Esophagus muscularis mucosa (tissue), 4 donors: Measurements from ENCODE around the gene CPSF4.

Experiments
- EP300 ChIP-seq: sonication (generic); formaldehyde crosslinking; IDR thresholded peaks from one replicate; pipeline ENCODE4 v1.6.1; 2017; ENCODE audit warnings: antibody characterized with exemption
- POLR2A ChIP-seq: fragments of 450-650 bp; IDR thresholded peaks from one replicate; pipeline ENCODE4 v1.6.1; 2017; ENCODE audit warnings: antibody characterized with exemption, moderate library complexity, mild to moderate bottlenecking, low read depth
- POLR2AphosphoS5 ChIP-seq, 2 donors: sonication (generic); formaldehyde crosslinking; IDR thresholded peaks; one replicate each; pipeline ENCODE4 v1.6.1; 2017; ENCODE audit warnings: antibody characterized with exemption in 2 of 2
- TF ChIP-seq, protein P1 (sequence below), 3 experiments: fragments of 200-600 bp in 2 of 3; fragments of 450-650 bp in 1 of 3; sonication (generic) in 2 of 3; IDR thresholded peaks; one replicate each; pipeline ENCODE4 v1.5.1; 2017 to 2019; ENCODE audit warnings: antibody characterized with exemption in 3 of 3, mild to moderate bottlenecking in 2 of 3, moderate library complexity in 1 of 3

DNA sequence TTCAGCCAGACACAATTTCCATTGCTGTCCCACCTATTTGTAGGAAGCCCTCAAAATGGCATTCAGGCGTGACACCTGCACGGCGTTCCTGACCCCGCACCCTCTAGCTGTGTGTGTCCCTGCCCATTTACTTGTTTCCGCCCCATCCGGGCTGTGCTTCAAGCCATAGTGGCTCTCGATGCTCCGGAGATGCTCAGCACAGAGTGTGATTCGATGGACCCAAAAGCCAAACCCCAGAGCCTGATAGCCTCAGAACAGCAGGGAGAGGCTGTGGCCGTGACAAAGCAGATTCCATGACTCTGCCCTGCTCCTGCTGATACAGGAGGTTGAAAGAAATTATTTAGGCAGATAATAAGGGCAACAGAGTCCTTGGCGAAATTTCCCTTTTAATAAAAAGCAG is 16.6 kb upstream of the CPSF4 start:
- TF ChIP-seq, protein P1, sequence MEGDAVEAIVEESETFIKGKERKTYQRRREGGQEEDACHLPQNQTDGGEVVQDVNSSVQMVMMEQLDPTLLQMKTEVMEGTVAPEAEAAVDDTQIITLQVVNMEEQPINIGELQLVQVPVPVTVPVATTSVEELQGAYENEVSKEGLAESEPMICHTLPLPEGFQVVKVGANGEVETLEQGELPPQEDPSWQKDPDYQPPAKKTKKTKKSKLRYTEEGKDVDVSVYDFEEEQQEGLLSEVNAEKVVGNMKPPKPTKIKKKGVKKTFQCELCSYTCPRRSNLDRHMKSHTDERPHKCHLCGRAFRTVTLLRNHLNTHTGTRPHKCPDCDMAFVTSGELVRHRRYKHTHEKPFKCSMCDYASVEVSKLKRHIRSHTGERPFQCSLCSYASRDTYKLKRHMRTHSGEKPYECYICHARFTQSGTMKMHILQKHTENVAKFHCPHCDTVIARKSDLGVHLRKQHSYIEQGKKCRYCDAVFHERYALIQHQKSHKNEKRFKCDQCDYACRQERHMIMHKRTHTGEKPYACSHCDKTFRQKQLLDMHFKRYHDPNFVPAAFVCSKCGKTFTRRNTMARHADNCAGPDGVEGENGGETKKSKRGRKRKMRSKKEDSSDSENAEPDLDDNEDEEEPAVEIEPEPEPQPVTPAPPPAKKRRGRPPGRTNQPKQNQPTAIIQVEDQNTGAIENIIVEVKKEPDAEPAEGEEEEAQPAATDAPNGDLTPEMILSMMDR (IDR thresholded peaks at IDR 0.05) = no peak
- no peak for TF ChIP-seq POLR2AphosphoS5 (IDR thresholded peaks at IDR 0.05)
- TF ChIP-seq POLR2A = no peak
- no peak for TF ChIP-seq EP300
